WI38 (cell line): ENCODE results near the gene HTR5A.

Experiments used
- H3K4me3 ChIP-seq: 2 replicates; pipeline ENCODE4 v1.5.1; 2011; ENCODE audit warnings: low read depth, mild to moderate bottlenecking, control low read depth, low read length
- CTCF ChIP-seq: IDR thresholded peaks from 2 replicates; pipeline ENCODE4 v1.5.1; 2012; ENCODE audit warnings: low read depth, mild to moderate bottlenecking, control low read depth, low read length

The HTR5A gene

DNA sequence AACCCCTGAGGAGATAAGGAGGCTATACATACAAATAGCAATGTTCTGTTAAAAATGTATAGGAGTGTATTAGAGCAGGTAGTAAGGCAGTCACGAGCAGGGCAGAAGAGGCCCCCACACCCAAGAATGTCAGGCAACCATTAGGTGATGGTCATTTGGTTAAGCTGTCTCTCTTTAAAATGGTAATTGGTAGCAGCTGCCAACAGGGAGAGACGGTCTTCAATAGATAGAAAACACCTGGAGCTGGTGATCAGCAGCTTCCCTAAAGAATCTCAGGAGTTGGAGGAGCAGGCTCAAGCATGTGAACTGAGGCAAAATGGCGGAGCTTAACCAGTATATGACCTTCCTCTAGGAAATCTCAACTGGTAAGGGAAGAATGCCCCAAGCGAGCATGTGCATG is 26.4 kb upstream of the HTR5A start:
- no peak overlapping the region for H3K4me3 ChIP-seq
- no peak for TF ChIP-seq CTCF

DNA sequence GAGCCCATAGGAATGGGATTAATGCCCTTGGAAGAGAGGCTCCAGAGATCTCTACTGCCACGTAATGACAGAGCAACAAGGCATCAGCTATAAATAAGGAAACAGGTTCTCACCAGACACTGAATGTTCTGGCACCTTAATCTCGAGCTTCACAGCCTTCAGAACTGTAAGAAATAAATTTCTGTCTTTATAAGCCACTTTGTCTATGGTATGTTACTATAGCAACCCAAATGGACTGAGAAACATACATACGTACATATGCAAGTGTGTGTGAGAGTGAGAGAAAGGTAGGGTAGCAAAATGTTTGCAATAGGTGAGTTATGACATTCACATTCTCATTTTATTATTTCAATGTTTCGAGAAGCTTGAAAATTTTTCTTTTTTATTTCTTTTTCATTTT is 22.1 kb upstream of the HTR5A start:
- TF ChIP-seq CTCF, result no peak
- no peak overlapping the region for H3K4me3 ChIP-seq

- no peak for TF ChIP-seq CTCF
Measured at GRCh38 chr7:155051355-155051754, 18.8 kb upstream of the HTR5A start.

DNA sequence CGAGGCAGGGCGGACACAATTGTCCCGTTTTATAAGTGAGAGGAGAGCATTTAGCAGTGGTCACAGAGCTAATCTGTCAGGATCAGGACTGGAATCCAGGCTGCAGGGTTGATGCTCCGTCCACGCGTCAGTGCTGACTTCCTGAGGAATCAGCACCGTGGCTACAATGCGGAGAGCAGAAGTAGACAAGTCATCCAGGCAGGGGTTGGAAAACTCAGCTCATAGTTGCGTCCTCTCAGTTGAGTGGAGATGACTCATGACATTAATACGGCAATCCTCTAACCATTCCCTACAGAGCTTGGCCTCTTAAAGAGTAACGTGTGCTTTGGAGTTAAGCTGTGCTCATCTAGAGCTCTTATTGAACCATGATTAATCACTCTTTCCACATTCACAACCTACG is 17.1 kb upstream of the HTR5A start:
- TF ChIP-seq CTCF, result no peak
- no peak overlapping the region for H3K4me3 ChIP-seq

More at GRCh38 chr7:155051355-155051754, 18.8 kb upstream of the HTR5A start:
- no peak overlapping the region for H3K4me3 ChIP-seq

GRCh38 chr7:155054761-155055160 is 15.4 kb upstream of the HTR5A start:
- TF ChIP-seq CTCF, result no peak
- H3K4me3 ChIP-seq, result no peak overlapping the region

DNA sequence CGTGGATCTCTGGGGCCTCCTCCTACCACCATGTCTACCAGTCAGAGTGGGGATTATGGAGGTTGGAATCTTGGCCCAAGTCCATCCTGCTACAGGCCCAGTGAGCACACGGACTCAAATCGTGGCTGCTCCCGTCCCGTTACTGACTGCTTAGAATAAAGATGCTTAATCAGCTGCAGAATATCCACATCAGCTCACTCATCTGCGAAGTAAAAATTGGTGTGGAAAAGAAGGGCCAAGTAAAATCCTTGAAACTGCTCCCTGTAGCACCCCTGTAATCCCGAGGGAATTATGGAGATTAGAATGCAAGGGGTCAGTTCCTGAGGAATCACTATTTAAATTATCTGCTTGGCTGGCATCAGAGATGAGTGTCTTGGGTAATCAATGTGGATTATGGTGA is 13.0 kb upstream of the HTR5A start:
- no peak for TF ChIP-seq CTCF
- no peak overlapping the region for H3K4me3 ChIP-seq

- H3K4me3 ChIP-seq, result no peak overlapping the region
- no peak for TF ChIP-seq CTCF
Measured at GRCh38 chr7:155058896-155059295, 11.2 kb upstream of the HTR5A start.
